Keratinocyte (primary cell): Measurements from ENCODE around the gene EXOC4.
"Not testable (repeated sequence)": the region's sequence is repeated elsewhere in the genome, so short reads cannot be mapped to it uniquely, and the experiment has no call there.

Source experiments
- CTCF ChIP-seq, 3 experiments: IDR thresholded peaks in 1 of 3; conservative IDR thresholded peaks in 1 of 3; optimal IDR thresholded peaks in 1 of 3; 2 replicates in 2 of 3; 3 replicates in 1 of 3; pipeline versions ENCODE3 to v1.5.1; 2011; ENCODE audit warnings: low read length in 3 of 3, mild to moderate bottlenecking in 3 of 3, moderate library complexity in 2 of 3, control low read depth in 1 of 3, inconsistent platforms in 1 of 3; ENCODE audit not compliant: insufficient read depth in 2 of 3; ENCODE audit errors: extremely low read depth in 1 of 3
- EZH2 ChIP-seq: IDR thresholded peaks from one replicate; pipeline ENCODE4 v1.6.1; 2012; ENCODE audit warnings: inconsistent platforms, mild to moderate bottlenecking, low read length, moderate library complexity

DNA sequence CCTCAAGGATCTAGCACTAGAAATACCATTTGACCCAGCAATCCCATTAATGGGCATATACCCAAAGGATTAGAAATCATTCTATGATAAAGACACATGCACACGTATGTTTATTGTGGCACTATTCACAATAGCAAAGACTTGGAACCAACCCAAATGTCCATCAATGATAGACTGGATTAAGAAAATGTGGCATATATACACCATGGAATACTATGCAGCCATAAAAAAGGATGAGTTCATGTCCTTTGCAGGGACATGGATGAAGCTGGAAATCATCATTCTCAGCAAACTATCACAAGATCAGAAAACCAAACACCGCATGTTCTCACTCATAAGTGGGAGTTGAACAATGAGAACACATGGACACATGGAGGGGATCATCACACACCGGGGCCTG lies 39.1 kb upstream of the EXOC4 start:
- not testable (repeated sequence) for TF ChIP-seq CTCF (optimal IDR thresholded peaks at IDR 0.05 in 1 of 3, IDR thresholded peaks at IDR 0.05 in 1 of 3, conservative IDR thresholded peaks at IDR 0.05 in 1 of 3; ENCODE audit: extremely low read depth in 1 of 3, insufficient read depth in 2 of 3, low read length in 3 of 3); EZH2
